Sigmoid colon (tissue), 7 donors: ENCODE results near the gene XRCC6. TPM values are rescaled to one million over a fixed set of nuclear protein-coding genes. Genes with fewer than 3 reads are reported as not detected.
A peak's percentile ranks its signal among the peaks of the same experiment; 100 is the strongest.

Experiments used
- DNase-seq: peaks from one replicate; pipeline ENCODE4 v3.0.0-alpha.2; 2019
- H3K27ac ChIP-seq, 4 donors: fragments of 200-600 bp; sonication (generic); one replicate each; pipeline ENCODE4 v1.5.1; 2016 to 2019; ENCODE audit warnings: mild to moderate bottlenecking in 1 of 4
- H3K27me3 ChIP-seq, 3 donors: fragments of 200-600 bp; sonication (generic); one replicate each; pipeline ENCODE4 v1.5.1; 2019; ENCODE audit warnings: mild to moderate bottlenecking in 1 of 3
- H3K36me3 ChIP-seq, 4 donors: fragments of 200-600 bp; sonication (generic); one replicate each; pipeline ENCODE4 v1.5.1; 2016 to 2019
- H3K4me1 ChIP-seq, 4 donors: fragments of 200-600 bp; sonication (generic); one replicate each; pipeline ENCODE4 v1.5.1; 2017 to 2019
- H3K4me3 ChIP-seq, 4 donors: fragments of 200-600 bp; sonication (generic); one replicate each; pipeline ENCODE4 v1.5.1; 2017 to 2019; ENCODE audit warnings: mild to moderate bottlenecking in 2 of 4, moderate library complexity in 1 of 4
- H3K9me3 ChIP-seq, 4 donors: fragments of 200-600 bp in 3 of 4; sonication (generic) in 3 of 4; one replicate each; pipeline versions ENCODE4 v1.5.1 to v1.6.1; 2013 to 2019
- EP300 ChIP-seq, 4 donors: sonication (generic); formaldehyde crosslinking; IDR thresholded peaks; one replicate each; pipeline ENCODE4 v1.6.1; 2017; ENCODE audit warnings: antibody characterized with exemption in 4 of 4
- POLR2A ChIP-seq, 2 donors: fragments of 450-650 bp; IDR thresholded peaks; one replicate each; pipeline ENCODE4 v1.6.1; 2016; ENCODE audit warnings: antibody characterized with exemption in 2 of 2, mild to moderate bottlenecking in 2 of 2, moderate library complexity in 2 of 2
- POLR2AphosphoS5 ChIP-seq, 4 donors: sonication (generic); formaldehyde crosslinking; IDR thresholded peaks; one replicate each; pipeline ENCODE4 v1.6.1; 2017; ENCODE audit warnings: antibody characterized with exemption in 4 of 4
- WGBS, 2 donors: extraction: QIAGEN DNeasy Blood & Tissue Kit; methylation state at CpG; one replicate each; pipeline ENCODE4 v1.1.7; 2013; 5-methylcytosine and 5-hydroxymethylcytosine counted together
- intact Hi-C: fragments of 100-400 bp; cut with DNase I; formaldehyde crosslinking; loops from one replicate; pipeline ENCODE4 v1.15.1; 2023
- polyA plus RNA-seq, 3 donors: library from polyadenylated mRNA; stranded (reverse); fragments of 200-250 nt; gene quantifications; one replicate each; pipeline ENCODE4 v1.2.3, GENCODE V29; 2013
- total RNA-seq, 4 donors: library from RNA; depleted of rRNA; stranded (reverse); fragments of >200 nt; gene quantifications; one replicate each; pipeline ENCODE4 v1.1.0, GENCODE V29; 2016
- TF ChIP-seq, protein P1 (sequence below), 4 experiments: fragments of 450-650 bp in 3 of 4; fragments of 200-600 bp in 1 of 4; IDR thresholded peaks; one replicate each; pipeline ENCODE4 v1.5.1; 2016 to 2019; ENCODE audit warnings: antibody characterized with exemption in 4 of 4, mild to moderate bottlenecking in 3 of 4, moderate library complexity in 2 of 4
- donor health status: healthy with polysubstance abuse.
- donor health status: Bipolar disorder and iron deficiency.
- donor health status: healthy.

Gene XRCC6
- total and polyA plus RNA-seq, 7 donors, result 141 to 220 (median 190) TPM

DNA sequence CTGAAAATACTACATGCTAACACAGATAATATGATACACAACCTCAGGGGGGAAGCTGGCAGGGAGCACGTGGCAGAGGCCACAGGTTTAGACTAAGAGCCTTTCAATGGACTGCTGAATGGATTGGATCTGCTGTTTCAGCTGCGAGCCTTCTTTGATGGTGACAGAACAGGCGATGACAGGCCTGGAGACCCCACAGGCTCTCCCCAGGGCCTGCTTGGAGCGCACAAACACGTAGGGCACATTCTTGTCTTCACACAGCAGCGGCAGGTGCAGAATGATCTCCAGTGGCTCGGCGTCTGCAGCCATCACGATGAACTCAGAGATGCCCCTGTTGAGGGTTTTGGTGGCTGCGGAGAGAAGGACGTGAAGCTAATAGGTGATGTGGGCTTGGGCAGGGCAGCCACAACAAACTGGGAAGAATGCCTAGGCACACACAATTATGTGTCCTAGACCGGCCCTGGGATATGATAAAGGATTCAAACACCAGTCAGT lies 53.8 kb downstream of the XRCC6 start:
- no peaks in the 10 kb centered on the region for H3K9me3 ChIP-seq
- no peak overlapping the region for H3K27ac ChIP-seq
- TF ChIP-seq EP300 (IDR thresholded peaks at IDR 0.05) (no peak), POLR2AphosphoS5 (IDR thresholded peaks at IDR 0.05) (no peak), POLR2A (IDR thresholded peaks at IDR 0.05) (no peak)
- TF ChIP-seq, protein P1, sequence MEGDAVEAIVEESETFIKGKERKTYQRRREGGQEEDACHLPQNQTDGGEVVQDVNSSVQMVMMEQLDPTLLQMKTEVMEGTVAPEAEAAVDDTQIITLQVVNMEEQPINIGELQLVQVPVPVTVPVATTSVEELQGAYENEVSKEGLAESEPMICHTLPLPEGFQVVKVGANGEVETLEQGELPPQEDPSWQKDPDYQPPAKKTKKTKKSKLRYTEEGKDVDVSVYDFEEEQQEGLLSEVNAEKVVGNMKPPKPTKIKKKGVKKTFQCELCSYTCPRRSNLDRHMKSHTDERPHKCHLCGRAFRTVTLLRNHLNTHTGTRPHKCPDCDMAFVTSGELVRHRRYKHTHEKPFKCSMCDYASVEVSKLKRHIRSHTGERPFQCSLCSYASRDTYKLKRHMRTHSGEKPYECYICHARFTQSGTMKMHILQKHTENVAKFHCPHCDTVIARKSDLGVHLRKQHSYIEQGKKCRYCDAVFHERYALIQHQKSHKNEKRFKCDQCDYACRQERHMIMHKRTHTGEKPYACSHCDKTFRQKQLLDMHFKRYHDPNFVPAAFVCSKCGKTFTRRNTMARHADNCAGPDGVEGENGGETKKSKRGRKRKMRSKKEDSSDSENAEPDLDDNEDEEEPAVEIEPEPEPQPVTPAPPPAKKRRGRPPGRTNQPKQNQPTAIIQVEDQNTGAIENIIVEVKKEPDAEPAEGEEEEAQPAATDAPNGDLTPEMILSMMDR (IDR thresholded peaks at IDR 0.05), result no peak
- no peaks in the 10 kb centered on the region for H3K4me1 ChIP-seq
- DNase-seq, result no peak
- no peak overlapping the region for H3K4me3 ChIP-seq
- 90 to 93% methylated on average over 12 of the region's 12 CpGs for WGBS, 2 donors
- H3K36me3 ChIP-seq, result peaks cover 0 to 65% (median 26%) of the 10 kb centered on the region in 4 donors
- H3K27me3 ChIP-seq, result no peaks in the 10 kb centered on the region
- intact Hi-C loops, result no loop called here

DNA sequence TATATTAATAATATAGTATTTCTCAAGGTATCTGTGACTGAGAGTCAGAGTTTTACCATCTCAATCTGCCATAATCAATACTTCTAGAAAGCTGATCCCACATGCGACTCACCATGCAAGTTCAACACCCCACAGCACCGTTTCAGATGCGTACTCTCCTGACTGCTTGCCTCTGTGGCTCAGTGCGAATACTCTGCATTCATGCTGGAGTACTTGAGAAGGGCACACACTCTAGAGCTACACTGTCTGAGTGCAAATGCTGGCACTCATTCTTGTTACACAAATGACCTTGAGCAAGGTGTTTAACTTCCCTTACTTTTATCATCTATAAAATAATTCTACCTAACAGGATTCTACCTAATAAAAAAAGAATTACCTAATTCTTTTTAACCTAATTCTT lies 55.0 kb downstream of the XRCC6 start:
- H3K27ac ChIP-seq, result no peak overlapping the region

DNA sequence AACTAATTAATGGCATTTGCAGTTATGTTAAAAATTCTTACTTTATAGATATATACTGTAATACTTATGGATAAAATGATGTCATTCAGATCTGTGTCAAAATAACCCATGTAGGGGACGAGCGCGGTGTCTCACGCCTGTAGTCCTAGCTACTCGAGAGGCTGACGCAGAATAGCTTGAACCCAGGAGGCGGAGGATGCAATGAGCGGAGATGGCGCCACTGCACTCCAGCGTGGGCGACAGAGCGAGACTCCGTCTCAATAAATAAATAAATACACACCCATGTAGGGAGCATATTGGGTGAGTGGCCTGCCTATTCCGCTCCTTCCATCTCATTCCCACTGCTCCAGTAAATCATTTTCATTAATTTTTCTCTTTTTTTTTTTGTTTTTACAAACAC lies 60.5 kb downstream of the XRCC6 start:
- H3K4me1 ChIP-seq, result peaks cover 0 to 13% (median 3%) of the 10 kb centered on the region in 4 donors
- intact Hi-C loops, result loop anchor here (10.0 kb wide), 1 partner anchor 393 kb away; the partner anchor contains the start of genes NAGA, PHETA2 and SMDT1
- H3K36me3 ChIP-seq, result peaks cover 0 to 38% (median 14%) of the 10 kb centered on the region in 4 donors
- H3K27ac ChIP-seq, result peak overlapping the region; percentile 83 to 90 (median 84)
- no peaks in the 10 kb centered on the region for H3K9me3 ChIP-seq
- no peaks in the 10 kb centered on the region for H3K27me3 ChIP-seq
- peak; percentile 57 for DNase-seq
- WGBS, 2 donors, result 51 to 53% methylated on average over 14 of the region's 14 CpGs
- peak overlapping the region; percentile 42 to 60 (median 55) for H3K4me3 ChIP-seq
- no peak for TF ChIP-seq POLR2A (IDR thresholded peaks at IDR 0.05)
- TF ChIP-seq, protein P1 (IDR thresholded peaks at IDR 0.05), result no peak
- TF ChIP-seq POLR2AphosphoS5 (IDR thresholded peaks at IDR 0.05), result no peak
- no peak for TF ChIP-seq EP300 (IDR thresholded peaks at IDR 0.05)

More for the DNA sequence above, 55.0 kb downstream of the XRCC6 start:
- intact Hi-C loops, result no loop called here
- H3K36me3 ChIP-seq, result peaks cover 0 to 74% (median 27%) of the 10 kb centered on the region in 4 donors
- 92 to 95% methylated on average over 4 of the region's 4 CpGs for WGBS, 2 donors
- DNase-seq, result no peak
- no peaks in the 10 kb centered on the region for H3K9me3 ChIP-seq
- TF ChIP-seq EP300 (IDR thresholded peaks at IDR 0.05), result no peak
- TF ChIP-seq, protein P1 (IDR thresholded peaks at IDR 0.05), result no peak
- TF ChIP-seq POLR2A (IDR thresholded peaks at IDR 0.05), result no peak
- TF ChIP-seq POLR2AphosphoS5 (IDR thresholded peaks at IDR 0.05), result no peak
- no peak overlapping the region for H3K4me3 ChIP-seq
- no peaks in the 10 kb centered on the region for H3K4me1 ChIP-seq
- no peaks in the 10 kb centered on the region for H3K27me3 ChIP-seq

DNA sequence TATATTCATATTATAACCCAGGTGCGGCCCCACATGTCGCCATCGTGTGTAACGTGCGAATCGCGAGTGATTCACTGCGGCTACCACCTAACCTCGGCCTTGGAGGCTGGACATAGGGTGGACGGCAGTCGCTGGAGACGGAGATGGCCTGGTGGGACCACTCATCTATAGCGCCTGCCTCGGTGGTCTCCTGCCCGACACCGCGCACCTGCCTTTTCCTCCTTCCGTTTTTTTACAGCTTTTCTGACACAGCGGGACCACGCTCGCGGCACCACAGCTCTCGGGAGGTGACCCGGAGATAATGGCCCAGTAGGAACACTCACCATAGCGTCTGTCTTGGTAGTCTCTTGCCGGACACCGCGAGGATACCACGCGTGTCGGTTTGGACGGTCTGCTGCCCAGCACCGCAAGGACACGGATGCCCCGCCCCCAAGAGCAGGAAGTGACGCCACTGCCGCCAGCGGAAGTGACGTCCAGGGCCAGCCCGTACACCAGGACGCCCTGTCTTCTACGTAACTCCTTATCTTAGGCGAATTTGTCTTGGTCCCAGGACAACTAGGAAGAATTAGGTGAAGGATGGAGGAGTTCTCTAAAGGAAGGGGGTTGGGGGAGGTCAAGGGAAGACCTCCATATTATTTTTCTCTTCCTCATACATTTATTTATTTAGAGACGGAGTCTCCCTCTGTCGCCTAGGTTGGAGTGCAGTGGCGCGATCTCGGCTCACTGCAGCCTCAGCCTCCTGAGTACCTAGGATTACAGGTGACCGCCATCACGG lies 61.1 kb downstream of the XRCC6 start:
- Histone ChIP-seq H3K9me3 (no peaks in the 10 kb centered on the region), H3K4me3 (peak overlapping the region; percentile 42 to 60 (median 55)), H3K27ac (peak overlapping the region; percentile 83 to 90 (median 84)), H3K4me1 (peaks cover 0 to 17% (median 8%) of the 10 kb centered on the region in 4 donors), H3K36me3 (peaks cover 0 to 35% (median 14%) of the 10 kb centered on the region in 4 donors), H3K27me3 (no peaks in the 10 kb centered on the region)
- WGBS, 2 donors, result 44 to 46% methylated on average over 50 of the region's 50 CpGs
- intact Hi-C loops, result loop anchor here (10.0 kb wide), 1 partner anchor 393 kb away; the partner anchor contains the start of genes NAGA, PHETA2 and SMDT1
- no peak for TF ChIP-seq EP300 (IDR thresholded peaks at IDR 0.05)
- TF ChIP-seq, protein P1 (IDR thresholded peaks at IDR 0.05), result no peak
- TF ChIP-seq POLR2AphosphoS5 (IDR thresholded peaks at IDR 0.05), result peak; percentile 98 to 99 (median 98)
- TF ChIP-seq POLR2A (IDR thresholded peaks at IDR 0.05), result peak; percentile 82 to 85
- peak; percentile 94 for DNase-seq
